GM10266 (cell line): ENCODE measurements around the gene PRMT2.

Source experiments
- DNase-seq: peaks from one replicate; pipeline ENCODE4 v3.0.0; 2012; ENCODE audit errors: extremely low spot score
- TF ChIP-seq, protein P1 (sequence below): IDR thresholded peaks from 2 replicates; pipeline ENCODE4 v1.5.1; 2012; ENCODE audit warnings: mild to moderate bottlenecking, low read depth; ENCODE audit not compliant: control insufficient read depth, insufficient read depth; ENCODE audit errors: missing control alignments

Gene PRMT2

DNA sequence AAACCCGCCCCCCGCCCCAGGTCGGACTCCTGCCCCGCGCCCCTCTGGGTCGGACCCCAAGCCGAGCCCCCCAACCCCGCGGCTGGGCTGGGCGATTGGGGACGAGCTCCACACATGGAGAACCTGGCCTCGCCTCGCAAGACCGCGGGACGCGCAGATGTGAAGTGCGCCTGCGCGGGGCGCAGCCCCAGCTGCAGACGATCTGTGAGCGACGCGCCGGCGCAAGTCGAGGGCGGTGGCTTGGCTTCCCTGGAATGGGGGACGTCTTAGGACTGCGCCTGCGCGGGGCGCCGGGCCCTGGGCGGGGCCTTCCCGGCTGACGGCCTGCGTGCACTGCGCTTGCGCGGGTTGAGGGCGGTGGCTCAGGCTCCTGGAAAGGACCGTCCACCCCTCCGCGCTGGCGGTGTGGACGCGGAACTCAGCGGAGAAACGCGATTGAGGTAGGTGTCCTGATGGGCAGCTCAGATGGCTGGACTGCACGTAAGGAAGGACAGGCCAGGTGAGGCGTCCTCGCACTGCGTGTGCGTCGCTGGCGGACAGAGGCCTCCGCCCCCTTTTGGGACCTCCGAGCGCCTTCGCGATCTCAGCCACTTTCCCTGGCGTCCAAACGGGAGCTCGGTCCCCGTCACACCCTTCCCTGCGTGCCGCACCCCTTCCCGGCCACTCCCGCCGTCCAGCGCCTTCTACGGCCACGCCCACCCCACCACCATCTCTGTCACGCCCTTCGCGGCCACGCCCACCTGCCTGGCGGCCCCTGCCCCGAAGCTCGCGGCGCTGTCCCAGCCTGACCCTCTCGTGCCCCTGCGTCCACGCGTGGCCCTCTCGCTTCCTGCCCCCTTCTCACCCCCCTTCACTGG lies at the start of gene PRMT2:
Gene PRMT2, plus strand, starts transcription at position 351 of the 857 bp plus-strand sequence. CDS start 1,278 bp downstream, outside the sequence.
- TF ChIP-seq, protein P1, sequence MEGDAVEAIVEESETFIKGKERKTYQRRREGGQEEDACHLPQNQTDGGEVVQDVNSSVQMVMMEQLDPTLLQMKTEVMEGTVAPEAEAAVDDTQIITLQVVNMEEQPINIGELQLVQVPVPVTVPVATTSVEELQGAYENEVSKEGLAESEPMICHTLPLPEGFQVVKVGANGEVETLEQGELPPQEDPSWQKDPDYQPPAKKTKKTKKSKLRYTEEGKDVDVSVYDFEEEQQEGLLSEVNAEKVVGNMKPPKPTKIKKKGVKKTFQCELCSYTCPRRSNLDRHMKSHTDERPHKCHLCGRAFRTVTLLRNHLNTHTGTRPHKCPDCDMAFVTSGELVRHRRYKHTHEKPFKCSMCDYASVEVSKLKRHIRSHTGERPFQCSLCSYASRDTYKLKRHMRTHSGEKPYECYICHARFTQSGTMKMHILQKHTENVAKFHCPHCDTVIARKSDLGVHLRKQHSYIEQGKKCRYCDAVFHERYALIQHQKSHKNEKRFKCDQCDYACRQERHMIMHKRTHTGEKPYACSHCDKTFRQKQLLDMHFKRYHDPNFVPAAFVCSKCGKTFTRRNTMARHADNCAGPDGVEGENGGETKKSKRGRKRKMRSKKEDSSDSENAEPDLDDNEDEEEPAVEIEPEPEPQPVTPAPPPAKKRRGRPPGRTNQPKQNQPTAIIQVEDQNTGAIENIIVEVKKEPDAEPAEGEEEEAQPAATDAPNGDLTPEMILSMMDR: no peak
- peak; percentile 100 for DNase-seq

- TF ChIP-seq, protein P1: no peak
- DNase-seq: no peak
These were observed 41.2 kb upstream of the PRMT2 start for GRCh38 chr21:46594276-46594675.

- TF ChIP-seq, protein P1: no peak
- DNase-seq: peak; percentile 8
These were observed 39.3 kb upstream of the PRMT2 start for GRCh38 chr21:46596201-46596600.

- TF ChIP-seq, protein P1: no peak
- peak; percentile 10 for DNase-seq
These were observed 38.4 kb upstream of the PRMT2 start for GRCh38 chr21:46597031-46597430.

DNA sequence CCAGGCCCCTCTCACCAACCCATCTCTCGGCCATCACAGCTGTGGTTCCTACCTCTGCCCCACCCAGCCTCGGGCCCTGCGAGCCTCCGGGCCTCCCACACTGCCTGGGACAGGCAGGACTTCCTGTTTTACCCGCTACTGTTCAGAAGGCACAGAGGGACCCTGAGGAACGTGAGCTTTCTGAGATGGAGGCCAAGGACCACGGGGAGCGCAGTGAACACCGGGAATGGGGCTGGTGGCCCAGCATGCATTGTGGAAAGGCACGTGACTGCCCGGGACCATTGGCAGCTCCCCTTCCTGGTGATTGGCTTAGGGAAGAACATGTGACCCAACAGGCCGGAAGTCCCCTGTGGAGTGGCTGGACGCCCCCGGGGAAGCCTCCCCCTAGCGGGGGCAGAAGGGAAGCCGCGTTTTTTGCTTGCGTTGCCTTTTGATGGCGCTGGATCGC lies 37.6 kb upstream of the PRMT2 start:
- no peak for DNase-seq
- TF ChIP-seq, protein P1: no peak

DNA sequence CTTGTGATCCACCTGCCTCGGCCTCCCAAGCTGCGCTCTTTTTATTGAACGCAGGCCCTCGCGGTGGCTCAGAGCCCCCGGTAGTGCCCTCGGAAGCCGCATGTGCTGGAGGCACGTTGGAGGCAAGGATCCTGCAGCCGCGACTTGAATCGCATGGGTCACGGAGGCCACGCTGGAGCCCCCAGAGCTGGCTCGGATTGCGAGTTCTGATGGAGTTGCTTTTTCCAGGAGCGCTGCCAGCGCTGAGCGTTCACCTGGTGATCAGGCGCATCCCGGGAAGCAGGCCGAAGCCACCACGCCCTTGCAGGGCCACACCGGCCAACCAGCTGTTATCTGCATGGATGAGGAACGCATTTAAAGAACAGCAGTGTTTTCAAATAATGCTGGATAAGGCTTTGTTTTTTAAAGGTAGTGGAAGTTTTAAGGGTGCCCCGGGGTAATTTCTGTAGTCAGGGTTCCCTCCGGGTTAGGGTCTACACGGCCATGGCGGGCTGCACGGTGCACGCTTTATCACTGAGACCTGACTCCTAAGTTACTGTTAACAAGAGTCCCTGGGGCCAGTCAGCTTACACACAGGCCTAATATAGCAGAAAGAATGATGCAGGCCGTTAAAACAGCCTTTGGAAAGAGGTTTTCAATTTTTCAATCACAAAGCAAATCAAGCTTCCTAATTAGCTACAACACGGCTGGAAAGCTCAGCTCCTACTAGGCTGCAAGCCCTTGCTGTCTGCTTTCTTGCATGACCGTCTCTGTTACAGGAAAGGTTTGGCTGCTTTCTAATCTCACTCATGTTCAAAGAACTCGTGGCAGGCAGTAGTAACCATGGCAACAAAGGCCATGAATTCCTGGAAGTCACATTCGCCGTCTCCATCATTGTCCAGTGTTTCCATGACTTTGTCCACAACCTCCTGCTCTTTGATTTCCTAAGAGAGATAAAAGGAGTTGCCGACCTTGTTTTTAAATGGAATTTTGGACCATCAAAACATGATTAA lies 36.6 kb upstream of the PRMT2 start:
- TF ChIP-seq, protein P1: no peak
- no peak for DNase-seq
